HepG2 (cell line): ENCODE measurements around the gene LAMB3. TPM values are rescaled to one million over a fixed set of nuclear protein-coding genes. Genes with fewer than 3 reads are reported as not detected.
A peak's percentile ranks its signal among the peaks of the same experiment; 100 is the strongest.

Experiments
- CC2D1A ChIP-seq: sonication (generic); formaldehyde crosslinking; IDR thresholded peaks from 2 replicates; pipeline ENCODE4 v1.8.1; 2023; ENCODE audit warnings: mild to moderate bottlenecking, missing genetic modification reagents
- DNMT3B ChIP-seq: conservative IDR thresholded peaks from 2 replicates; pipeline ENCODE4 v1.6.1; 2016; ENCODE audit warnings: missing biosample characterization, control low read depth
- KLF13 ChIP-seq: sonication (generic); formaldehyde crosslinking; IDR thresholded peaks from 2 replicates; pipeline ENCODE4 v1.4.0; 2020; ENCODE audit warnings: mild to moderate bottlenecking, missing genetic modification reagents
- MAFF ChIP-seq: IDR thresholded peaks from 2 replicates; pipeline ENCODE4 v1.6.1; 2011; ENCODE audit warnings: low read depth, low read length, improper control_type of control experiment
- MAFG ChIP-seq: sonication (generic); formaldehyde crosslinking; IDR thresholded peaks from 2 replicates; pipeline ENCODE4 v1.5.1; 2020; ENCODE audit warnings: mild to moderate bottlenecking, missing genetic modification reagents
- NFE2 ChIP-seq: sonication (generic); formaldehyde crosslinking; IDR thresholded peaks from 2 replicates; pipeline ENCODE4 v1.4.0; 2020; ENCODE audit warnings: missing genetic modification reagents
- NR2F1 ChIP-seq, 2 experiments: fragments of 450-650 bp in 1 of 2; formaldehyde crosslinking in 1 of 2; IDR thresholded peaks; 2 replicates each; pipeline versions ENCODE4 v1.5.0 to v1.6.1; 2016 to 2020; ENCODE audit warnings: mild to moderate bottlenecking in 1 of 2, missing compliant biosample characterization in 1 of 2, missing genetic modification reagents in 1 of 2, moderate library complexity in 1 of 2
- TARDBP ChIP-seq: sonication (generic); formaldehyde crosslinking; IDR thresholded peaks from 2 replicates; pipeline ENCODE4 v1.8.0; 2022; ENCODE audit warnings: mild to moderate bottlenecking, missing genetic modification reagents
- ZNF235 ChIP-seq: sonication (generic); formaldehyde crosslinking; IDR thresholded peaks from 2 replicates; pipeline ENCODE4 v1.8.1; 2023; ENCODE audit warnings: mild to moderate bottlenecking, missing genetic modification reagents, borderline replicate concordance
- ZNF251 ChIP-seq: sonication (generic); formaldehyde crosslinking; IDR thresholded peaks from 2 replicates; pipeline ENCODE4 v1.9.0; 2021; ENCODE audit warnings: mild to moderate bottlenecking, missing genetic modification reagents
- ZNF629 ChIP-seq: sonication (generic); formaldehyde crosslinking; conservative IDR thresholded peaks from 2 replicates; pipeline ENCODE4 v1.5.0; 2020; ENCODE audit warnings: missing genetic modification reagents
- polyA plus RNA-seq, 8 experiments: library from polyadenylated mRNA; depleted of rRNA in 3 of 8; stranded (reverse) in 7 of 8; unstranded in 1 of 8; fragments of >200 nt; fragmentation: Illumina TruSeq in 4 of 8; extraction: Trizol in 4 of 8; gene quantifications; 2 replicates each; pipeline versions ENCODE4 v1.2.1 to v1.2.3, GENCODE V29; 2011 to 2016; ENCODE audit warnings: low read depth in 4 of 8, missing spikeins in 1 of 8, mixed read lengths in 1 of 8; ENCODE audit not compliant: insufficient read depth in 1 of 8
- total RNA-seq, 5 experiments: library from RNA; depleted of rRNA; stranded (reverse); fragments of >200 nt; fragmentation: Illumina TruSeq; extraction: Trizol; gene quantifications; 2 replicates each; pipeline ENCODE4 v1.2.3, GENCODE V29; 2016; ENCODE audit warnings: low read depth in 1 of 5
- TF ChIP-seq, protein P1 (sequence below): sonication (generic); formaldehyde crosslinking; IDR thresholded peaks from 2 replicates; pipeline ENCODE4 v1.4.0; 2020; ENCODE audit warnings: mild to moderate bottlenecking, missing genetic modification reagents
- TF ChIP-seq, protein P2 (sequence below): sonication (generic); formaldehyde crosslinking; conservative IDR thresholded peaks from 2 replicates; pipeline ENCODE4 v1.8.0; 2022; ENCODE audit warnings: low read depth, missing genetic modification reagents
- TF ChIP-seq, protein P3 (sequence below): sonication (generic); formaldehyde crosslinking; conservative IDR thresholded peaks from 2 replicates; pipeline ENCODE4 v1.4.0; 2020; ENCODE audit warnings: mild to moderate bottlenecking, missing genetic modification reagents, moderate library complexity
- TF ChIP-seq, protein P4 (sequence below): sonication (generic); formaldehyde crosslinking; IDR thresholded peaks from 2 replicates; pipeline ENCODE4 v1.4.0; 2020; ENCODE audit warnings: mild to moderate bottlenecking, missing genetic modification reagents
- TF ChIP-seq, protein P5 (sequence below): IDR thresholded peaks from 2 replicates; pipeline ENCODE4 v1.6.1; 2016; ENCODE audit warnings: mild to moderate bottlenecking, missing biosample characterization, missing genetic modification reagents
- TF ChIP-seq, protein P6 (sequence below): sonication (generic); formaldehyde crosslinking; IDR thresholded peaks from 2 replicates; pipeline ENCODE4 v1.5.1; 2020; ENCODE audit warnings: mild to moderate bottlenecking, missing genetic modification reagents, moderate library complexity
- TF ChIP-seq, protein P7 (sequence below): sonication (generic); formaldehyde crosslinking; IDR thresholded peaks from 2 replicates; pipeline ENCODE4 v1.4.0; 2020; ENCODE audit warnings: missing genetic modification reagents

Gene LAMB3
- total and polyA plus RNA-seq, 2 of the 13 experiments (the other 11 are each of a cell fraction or from before 2014, with no cell fraction given) = 0.18 to 0.24 TPM

DNA sequence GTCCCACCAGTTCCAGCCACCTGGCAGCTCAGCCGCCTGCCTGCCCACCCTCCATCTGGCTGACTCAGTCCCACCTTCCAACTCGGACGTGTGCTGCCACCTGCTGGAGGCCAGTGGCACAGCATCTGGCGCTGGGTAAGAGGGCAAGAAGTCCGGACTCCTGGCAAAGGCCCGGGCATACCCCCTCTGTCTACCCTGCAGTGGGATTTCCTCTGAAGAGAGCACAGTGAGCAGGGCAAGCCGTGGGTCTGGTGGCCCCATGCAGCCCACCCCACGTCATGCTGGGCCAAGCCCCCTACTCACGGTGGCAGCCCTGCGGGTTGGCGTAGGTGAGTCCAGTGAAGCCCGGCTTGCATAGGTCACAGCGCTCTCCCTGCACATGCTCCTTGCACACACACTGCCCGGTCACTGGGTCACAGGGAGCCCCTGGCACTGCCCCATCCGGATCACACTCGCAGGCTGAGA, 24.5 kb downstream of the LAMB3 start (continued):
- TF ChIP-seq, protein P1, sequence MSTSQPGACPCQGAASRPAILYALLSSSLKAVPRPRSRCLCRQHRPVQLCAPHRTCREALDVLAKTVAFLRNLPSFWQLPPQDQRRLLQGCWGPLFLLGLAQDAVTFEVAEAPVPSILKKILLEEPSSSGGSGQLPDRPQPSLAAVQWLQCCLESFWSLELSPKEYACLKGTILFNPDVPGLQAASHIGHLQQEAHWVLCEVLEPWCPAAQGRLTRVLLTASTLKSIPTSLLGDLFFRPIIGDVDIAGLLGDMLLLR (CRISPR knock-in tag) = no peak
- TF ChIP-seq, protein P2, sequence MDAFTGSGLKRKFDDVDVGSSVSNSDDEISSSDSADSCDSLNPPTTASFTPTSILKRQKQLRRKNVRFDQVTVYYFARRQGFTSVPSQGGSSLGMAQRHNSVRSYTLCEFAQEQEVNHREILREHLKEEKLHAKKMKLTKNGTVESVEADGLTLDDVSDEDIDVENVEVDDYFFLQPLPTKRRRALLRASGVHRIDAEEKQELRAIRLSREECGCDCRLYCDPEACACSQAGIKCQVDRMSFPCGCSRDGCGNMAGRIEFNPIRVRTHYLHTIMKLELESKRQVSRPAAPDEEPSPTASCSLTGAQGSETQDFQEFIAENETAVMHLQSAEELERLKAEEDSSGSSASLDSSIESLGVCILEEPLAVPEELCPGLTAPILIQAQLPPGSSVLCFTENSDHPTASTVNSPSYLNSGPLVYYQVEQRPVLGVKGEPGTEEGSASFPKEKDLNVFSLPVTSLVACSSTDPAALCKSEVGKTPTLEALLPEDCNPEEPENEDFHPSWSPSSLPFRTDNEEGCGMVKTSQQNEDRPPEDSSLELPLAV (CRISPR knock-in tag) = no peak
- TF ChIP-seq KLF13 (CRISPR knock-in tag) (no peak), NR2F1 (CRISPR knock-in tag; IDR thresholded peaks at IDR 0.05) (no peak), NFE2 (CRISPR knock-in tag) (no peak), ZNF629 (CRISPR knock-in tag) (no peak), CC2D1A (CRISPR knock-in tag) (0 out of 2 replicates have a peak, but pooled peaks have one; percentile 21), ZNF251 (CRISPR knock-in tag) (no peak), DNMT3B (CRISPR knock-in tag) (no peak), ZNF235 (CRISPR knock-in tag) (no peak), TARDBP (0 out of 2 replicates have a peak, but pooled peaks have one; percentile 23), MAFG (no peak), MAFF (peak; percentile 24; the same call in 1 of the 2 replicates)
- TF ChIP-seq, protein P3, sequence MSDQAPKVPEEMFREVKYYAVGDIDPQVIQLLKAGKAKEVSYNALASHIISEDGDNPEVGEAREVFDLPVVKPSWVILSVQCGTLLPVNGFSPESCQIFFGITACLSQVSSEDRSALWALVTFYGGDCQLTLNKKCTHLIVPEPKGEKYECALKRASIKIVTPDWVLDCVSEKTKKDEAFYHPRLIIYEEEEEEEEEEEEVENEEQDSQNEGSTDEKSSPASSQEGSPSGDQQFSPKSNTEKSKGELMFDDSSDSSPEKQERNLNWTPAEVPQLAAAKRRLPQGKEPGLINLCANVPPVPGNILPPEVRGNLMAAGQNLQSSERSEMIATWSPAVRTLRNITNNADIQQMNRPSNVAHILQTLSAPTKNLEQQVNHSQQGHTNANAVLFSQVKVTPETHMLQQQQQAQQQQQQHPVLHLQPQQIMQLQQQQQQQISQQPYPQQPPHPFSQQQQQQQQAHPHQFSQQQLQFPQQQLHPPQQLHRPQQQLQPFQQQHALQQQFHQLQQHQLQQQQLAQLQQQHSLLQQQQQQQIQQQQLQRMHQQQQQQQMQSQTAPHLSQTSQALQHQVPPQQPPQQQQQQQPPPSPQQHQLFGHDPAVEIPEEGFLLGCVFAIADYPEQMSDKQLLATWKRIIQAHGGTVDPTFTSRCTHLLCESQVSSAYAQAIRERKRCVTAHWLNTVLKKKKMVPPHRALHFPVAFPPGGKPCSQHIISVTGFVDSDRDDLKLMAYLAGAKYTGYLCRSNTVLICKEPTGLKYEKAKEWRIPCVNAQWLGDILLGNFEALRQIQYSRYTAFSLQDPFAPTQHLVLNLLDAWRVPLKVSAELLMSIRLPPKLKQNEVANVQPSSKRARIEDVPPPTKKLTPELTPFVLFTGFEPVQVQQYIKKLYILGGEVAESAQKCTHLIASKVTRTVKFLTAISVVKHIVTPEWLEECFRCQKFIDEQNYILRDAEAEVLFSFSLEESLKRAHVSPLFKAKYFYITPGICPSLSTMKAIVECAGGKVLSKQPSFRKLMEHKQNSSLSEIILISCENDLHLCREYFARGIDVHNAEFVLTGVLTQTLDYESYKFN (CRISPR knock-in tag) = no peak
- TF ChIP-seq, protein P4, sequence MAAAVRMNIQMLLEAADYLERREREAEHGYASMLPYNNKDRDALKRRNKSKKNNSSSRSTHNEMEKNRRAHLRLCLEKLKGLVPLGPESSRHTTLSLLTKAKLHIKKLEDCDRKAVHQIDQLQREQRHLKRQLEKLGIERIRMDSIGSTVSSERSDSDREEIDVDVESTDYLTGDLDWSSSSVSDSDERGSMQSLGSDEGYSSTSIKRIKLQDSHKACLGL (CRISPR knock-in tag) = no peak
- TF ChIP-seq, protein P5, sequence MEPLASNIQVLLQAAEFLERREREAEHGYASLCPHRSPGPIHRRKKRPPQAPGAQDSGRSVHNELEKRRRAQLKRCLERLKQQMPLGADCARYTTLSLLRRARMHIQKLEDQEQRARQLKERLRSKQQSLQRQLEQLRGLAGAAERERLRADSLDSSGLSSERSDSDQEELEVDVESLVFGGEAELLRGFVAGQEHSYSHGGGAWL (CRISPR knock-in tag) = no peak
- TF ChIP-seq, protein P6, sequence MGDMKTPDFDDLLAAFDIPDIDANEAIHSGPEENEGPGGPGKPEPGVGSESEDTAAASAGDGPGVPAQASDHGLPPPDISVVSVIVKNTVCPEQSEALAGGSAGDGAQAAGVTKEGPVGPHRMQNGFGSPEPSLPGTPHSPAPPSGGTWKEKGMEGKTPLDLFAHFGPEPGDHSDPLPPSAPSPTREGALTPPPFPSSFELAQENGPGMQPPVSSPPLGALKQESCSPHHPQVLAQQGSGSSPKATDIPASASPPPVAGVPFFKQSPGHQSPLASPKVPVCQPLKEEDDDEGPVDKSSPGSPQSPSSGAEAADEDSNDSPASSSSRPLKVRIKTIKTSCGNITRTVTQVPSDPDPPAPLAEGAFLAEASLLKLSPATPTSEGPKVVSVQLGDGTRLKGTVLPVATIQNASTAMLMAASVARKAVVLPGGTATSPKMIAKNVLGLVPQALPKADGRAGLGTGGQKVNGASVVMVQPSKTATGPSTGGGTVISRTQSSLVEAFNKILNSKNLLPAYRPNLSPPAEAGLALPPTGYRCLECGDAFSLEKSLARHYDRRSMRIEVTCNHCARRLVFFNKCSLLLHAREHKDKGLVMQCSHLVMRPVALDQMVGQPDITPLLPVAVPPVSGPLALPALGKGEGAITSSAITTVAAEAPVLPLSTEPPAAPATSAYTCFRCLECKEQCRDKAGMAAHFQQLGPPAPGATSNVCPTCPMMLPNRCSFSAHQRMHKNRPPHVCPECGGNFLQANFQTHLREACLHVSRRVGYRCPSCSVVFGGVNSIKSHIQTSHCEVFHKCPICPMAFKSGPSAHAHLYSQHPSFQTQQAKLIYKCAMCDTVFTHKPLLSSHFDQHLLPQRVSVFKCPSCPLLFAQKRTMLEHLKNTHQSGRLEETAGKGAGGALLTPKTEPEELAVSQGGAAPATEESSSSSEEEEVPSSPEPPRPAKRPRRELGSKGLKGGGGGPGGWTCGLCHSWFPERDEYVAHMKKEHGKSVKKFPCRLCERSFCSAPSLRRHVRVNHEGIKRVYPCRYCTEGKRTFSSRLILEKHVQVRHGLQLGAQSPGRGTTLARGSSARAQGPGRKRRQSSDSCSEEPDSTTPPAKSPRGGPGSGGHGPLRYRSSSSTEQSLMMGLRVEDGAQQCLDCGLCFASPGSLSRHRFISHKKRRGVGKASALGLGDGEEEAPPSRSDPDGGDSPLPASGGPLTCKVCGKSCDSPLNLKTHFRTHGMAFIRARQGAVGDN (CRISPR knock-in tag) = 0 out of 2 replicates have a peak, but pooled peaks have one; percentile 15
- TF ChIP-seq, protein P7, sequence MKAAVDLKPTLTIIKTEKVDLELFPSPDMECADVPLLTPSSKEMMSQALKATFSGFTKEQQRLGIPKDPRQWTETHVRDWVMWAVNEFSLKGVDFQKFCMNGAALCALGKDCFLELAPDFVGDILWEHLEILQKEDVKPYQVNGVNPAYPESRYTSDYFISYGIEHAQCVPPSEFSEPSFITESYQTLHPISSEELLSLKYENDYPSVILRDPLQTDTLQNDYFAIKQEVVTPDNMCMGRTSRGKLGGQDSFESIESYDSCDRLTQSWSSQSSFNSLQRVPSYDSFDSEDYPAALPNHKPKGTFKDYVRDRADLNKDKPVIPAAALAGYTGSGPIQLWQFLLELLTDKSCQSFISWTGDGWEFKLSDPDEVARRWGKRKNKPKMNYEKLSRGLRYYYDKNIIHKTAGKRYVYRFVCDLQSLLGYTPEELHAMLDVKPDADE (CRISPR knock-in tag) = no peak
